Upper lobe of right lung (tissue), 1 donor: Measurements from ENCODE around the gene COL18A1. TPM values are rescaled to one million over a fixed set of nuclear protein-coding genes. Genes with fewer than 3 reads are reported as not detected.

Source experiments
- ATAC-seq: fragments of 200-7000 bp; cut with Tn5 transposase; one replicate; pipeline ENCODE4 v1.9.1; 2020; ENCODE audit warnings: mild to moderate bottlenecking, moderate library complexity
- DNase-seq: peaks from one replicate; pipeline ENCODE4 v3.0.0-alpha.2; 2020
- H3K27ac ChIP-seq: fragments of 200-600 bp; one replicate; pipeline ENCODE4 v1.8.0; 2022
- H3K27me3 ChIP-seq: fragments of 200-600 bp; one replicate; pipeline ENCODE4 v1.8.0; 2022; ENCODE audit warnings: mild to moderate bottlenecking
- H3K36me3 ChIP-seq: fragments of 200-600 bp; one replicate; pipeline ENCODE4 v1.8.0; 2022
- H3K4me1 ChIP-seq: fragments of 200-600 bp; one replicate; pipeline ENCODE4 v1.8.0; 2022
- H3K4me3 ChIP-seq: fragments of 200-600 bp; one replicate; pipeline ENCODE4 v1.8.0; 2022; ENCODE audit warnings: mild to moderate bottlenecking
- H3K9me3 ChIP-seq: fragments of 200-600 bp; one replicate; pipeline ENCODE4 v1.8.0; 2022
- CTCF ChIP-seq: fragments of 200-600 bp; IDR thresholded peaks from one replicate; pipeline ENCODE4 v1.8.0; 2022; ENCODE audit warnings: antibody characterized with exemption
- intact Hi-C: fragments of 100-400 bp; cut with DNase I; formaldehyde crosslinking; loops from one replicate; pipeline ENCODE4 v1.11.0; 2022
- total RNA-seq: library from RNA; stranded (reverse); fragmentation: NEBNext Ultra II Directional; extraction: Animal tissue kit (Norgen Biotek cat#: 25700); gene quantifications from one replicate; pipeline ENCODE4 v1.2.1, GENCODE V29; 2021
- donor health status: DM: no; HTN: yes; CAD: no; lungs with severe emphysema.

The COL18A1 gene
- total RNA-seq, 1 donor from 2014 or later, result 60.4 TPM

GRCh38 chr21:45449658-45450422 is 44.9 kb downstream of the COL18A1 start:
- no peak for TF ChIP-seq CTCF
- Histone ChIP-seq H3K4me3 (no peak overlapping the region), H3K36me3 (no peaks in the 10 kb centered on the region), H3K4me1 (peaks cover 4% of the 10 kb centered on the region), H3K27me3 (no peaks in the 10 kb centered on the region), H3K27ac (no peak overlapping the region), H3K9me3 (no peaks in the 10 kb centered on the region)
- intact Hi-C loops, result loop anchor here (10.0 kb wide), 1 partner anchor 305 kb away; no protein-coding TSS in a partner anchor
- DNase-seq (no peak), ATAC-seq (no peak)

DNA sequence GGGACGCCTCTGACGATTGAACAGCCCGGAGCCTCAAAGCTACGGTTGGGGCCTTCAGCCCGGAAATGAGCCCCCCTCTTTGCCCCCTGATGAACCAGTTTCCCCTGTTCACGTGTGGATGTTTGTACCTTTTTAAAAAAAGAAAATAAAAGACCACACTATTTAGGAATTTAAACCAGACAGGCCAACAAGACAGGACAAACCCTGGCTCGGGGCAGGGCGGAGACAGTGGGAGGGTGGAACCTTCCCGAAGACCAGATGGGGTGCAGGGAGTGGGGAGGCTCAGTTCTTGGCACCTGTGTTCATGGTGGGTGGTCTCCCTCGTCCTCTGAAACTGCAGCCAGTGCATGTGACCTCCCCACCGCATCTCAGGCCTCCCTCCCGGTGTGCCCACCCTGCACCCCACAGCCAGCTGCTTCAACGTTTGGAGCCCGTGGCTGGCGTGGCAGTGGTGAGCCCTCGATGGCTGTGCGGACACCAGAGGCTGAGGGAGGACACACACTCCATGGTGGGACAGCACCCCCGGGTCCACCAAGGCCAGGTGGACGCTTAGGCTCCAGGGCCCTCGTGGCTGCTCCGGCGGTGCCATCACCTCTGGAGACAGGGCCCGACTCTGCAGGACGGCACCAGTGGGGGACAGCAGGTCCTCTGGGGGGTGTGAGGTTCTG is 45.6 kb downstream of the COL18A1 start:
- Histone ChIP-seq H3K36me3 (no peaks in the 10 kb centered on the region), H3K4me1 (peaks cover 4% of the 10 kb centered on the region), H3K9me3 (no peaks in the 10 kb centered on the region), H3K27ac (no peak overlapping the region), H3K4me3 (no peak overlapping the region), H3K27me3 (no peaks in the 10 kb centered on the region)
- intact Hi-C loops, result loop anchor here (10.0 kb wide), 1 partner anchor 306 kb away; no protein-coding TSS in a partner anchor
- TF ChIP-seq CTCF, result no peak
- DNase-seq, result no peak
- ATAC-seq, result no peak

GRCh38 chr21:45451091-45451740 is 46.3 kb downstream of the COL18A1 start:
- no peak for DNase-seq
- no peak overlapping the region for H3K27ac ChIP-seq

DNA sequence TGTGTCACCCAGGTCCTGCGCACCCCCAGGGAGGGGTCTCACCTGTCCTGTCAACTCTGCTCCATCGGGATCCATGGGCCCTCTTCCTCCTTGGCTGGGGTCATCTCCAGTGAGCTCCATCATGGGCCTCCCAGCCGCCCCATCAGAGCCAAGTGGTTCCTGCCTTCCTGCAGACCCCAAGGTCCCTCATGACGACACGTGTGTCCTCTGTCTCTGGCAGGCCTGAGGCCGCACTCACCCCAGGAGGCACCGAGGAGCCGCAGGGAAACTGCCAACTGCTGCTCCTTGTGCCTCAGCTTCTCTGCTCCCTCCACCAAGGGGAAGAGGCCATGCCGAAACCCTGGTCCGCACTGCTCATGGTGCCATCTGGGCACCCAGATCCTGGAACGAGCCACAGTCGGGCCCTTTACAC is 46.8 kb downstream of the COL18A1 start:
- intact Hi-C loops, result loop anchor here (10.0 kb wide), 1 partner anchor 307 kb away; no protein-coding TSS in a partner anchor
- TF ChIP-seq CTCF, result no peak
- Histone ChIP-seq H3K4me3 (no peak overlapping the region), H3K27me3 (no peaks in the 10 kb centered on the region), H3K36me3 (no peaks in the 10 kb centered on the region), H3K27ac (no peak overlapping the region), H3K9me3 (no peaks in the 10 kb centered on the region), H3K4me1 (peaks cover 4% of the 10 kb centered on the region)
- DNase-seq, result no peak
- ATAC-seq, result no peak

More at GRCh38 chr21:45451091-45451740, 46.3 kb downstream of the COL18A1 start:
- TF ChIP-seq CTCF, result no peak
- no peak for ATAC-seq
- Histone ChIP-seq H3K9me3 (no peaks in the 10 kb centered on the region), H3K4me3 (no peak overlapping the region), H3K4me1 (peaks cover 4% of the 10 kb centered on the region), H3K27me3 (no peaks in the 10 kb centered on the region), H3K36me3 (no peaks in the 10 kb centered on the region)
- intact Hi-C loops, result loop anchor here (10.0 kb wide), 1 partner anchor 306 kb away; no protein-coding TSS in a partner anchor

GRCh38 chr21:45452696-45453307 is 47.8 kb downstream of the COL18A1 start:
- Histone ChIP-seq H3K27me3 (no peaks in the 10 kb centered on the region), H3K27ac (no peak overlapping the region)
- no peak for TF ChIP-seq CTCF

More at GRCh38 chr21:45452696-45453307, 47.8 kb downstream of the COL18A1 start:
- ATAC-seq, result no peak
- Histone ChIP-seq H3K9me3 (no peaks in the 10 kb centered on the region), H3K4me3 (no peak overlapping the region), H3K36me3 (no peaks in the 10 kb centered on the region), H3K4me1 (peaks cover 4% of the 10 kb centered on the region)
- no peak for DNase-seq
- intact Hi-C loops, result loop anchor here (10.0 kb wide), 1 partner anchor 308 kb away; no protein-coding TSS in a partner anchor
